ENCODE results near the gene ATP6V0A1.

GRCh38 chr17:42475835-42476234 is 17.2 kb downstream of the ATP6V0A1 start:
- TF ChIP-seq CTCF (IDR thresholded peaks at IDR 0.05) (no peak), REST (IDR thresholded peaks at IDR 0.05; ENCODE audit: insufficient read depth in 1 of 2, low read depth in 2 of 2, low read length in 1 of 2) (no peak), SIN3A (IDR thresholded peaks at IDR 0.05; ENCODE audit: borderline replicate concordance, insufficient read depth, low read depth, low read length) (no peak), TCF7L2 (IDR thresholded peaks at IDR 0.05; ENCODE audit: low read depth, low read length) (no peak)

Measured in Panc1 (cell line).